ENCODE measurements around the gene ATP6V1B1. TPM values are rescaled to one million over a fixed set of nuclear protein-coding genes. Genes with fewer than 3 reads are reported as not detected.

The ATP6V1B1 gene
- total and polyA plus RNA-seq, 2 of the 4 experiments (the other 2 are of a cell fraction), result 1.3 TPM; not detected in 1

GRCh38 chr2:70958759-70959158, 23.1 kb downstream of the ATP6V1B1 start:
- H2AFZ ChIP-seq (replicated peaks; ENCODE audit: low read length, poor library complexity), result no peak overlapping the region
- H3K23ac ChIP-seq (ENCODE audit: low read depth, low read length), result no peak overlapping the region
- intact Hi-C loops (cut with micrococcal nuclease) (no loop called here), dilution Hi-C loops (cut with HindIII; ENCODE audit: low sequenced_read_pairs, unreplicated experiment) (no loop called here), in situ Hi-C loops (cut with MboI; ENCODE audit: low sequenced_read_pairs) (no loop called here)
- H3K4me2 ChIP-seq (ENCODE audit: low read depth, low read length), result no peak overlapping the region
- H4K8ac ChIP-seq (ENCODE audit: low read depth in 2 of 2, low read length in 2 of 2), result no peak overlapping the region
- H2BK5ac ChIP-seq (ENCODE audit: low read depth, low read length, poor library complexity, severe bottlenecking), result no peak overlapping the region
- H3K9me1 ChIP-seq (ENCODE audit: insufficient read depth, low read length), result no peaks in the 10 kb centered on the region
- H2BK20ac ChIP-seq (ENCODE audit: low read depth, low read length), result no peak overlapping the region
- no peaks in the 10 kb centered on the region for H3K79me1 ChIP-seq (ENCODE audit: low read depth in 1 of 2, low read length in 2 of 2)
- H2AK5ac ChIP-seq (ENCODE audit: low read depth, low read length), result no peak overlapping the region
- no peaks in the 10 kb centered on the region for H3K36me3 ChIP-seq (ENCODE audit: control insufficient read depth, insufficient read depth, low read length)
- H2BK15ac ChIP-seq (ENCODE audit: low read depth, low read length), result no peak overlapping the region
- peaks cover 7% of the 10 kb centered on the region for H3K27me3 ChIP-seq (ENCODE audit: control insufficient read depth, insufficient read depth, low read length)
- no peak for ATAC-seq (ENCODE audit: low read depth)
- no peak overlapping the region for H3K9ac ChIP-seq (ENCODE audit: low read depth, low read length)
- TF ChIP-seq RAD21 (IDR thresholded peaks at IDR 0.05; ENCODE audit: low read length), result no peak
- TF ChIP-seq RFX5 (IDR thresholded peaks at IDR 0.05; ENCODE audit: low read depth, low read length), result no peak
- TF ChIP-seq POLR2A (IDR thresholded peaks at IDR 0.05; ENCODE audit: low read depth, low read length), result no peak
- no peak for TF ChIP-seq ELK1 (IDR thresholded peaks at IDR 0.05; ENCODE audit: borderline replicate concordance, low read depth, low read length)
- TF ChIP-seq MXI1 (IDR thresholded peaks at IDR 0.05; ENCODE audit: borderline replicate concordance, low read depth, low read length), result no peak
- no peak for TF ChIP-seq USF2 (IDR thresholded peaks at IDR 0.05; ENCODE audit: low read depth, low read length)
- H4K91ac ChIP-seq (ENCODE audit: insufficient read depth, low read depth, low read length), result no peak overlapping the region
- no peak for DNase-seq
- no peak overlapping the region for H3K18ac ChIP-seq (ENCODE audit: low read depth, low read length)
- no peak overlapping the region for H3K4me3 ChIP-seq (ENCODE audit: insufficient read depth, low read depth, low read length)
- H3K27ac ChIP-seq (ENCODE audit: insufficient read depth, low read length), result no peak overlapping the region
- no peaks in the 10 kb centered on the region for H3K9me3 ChIP-seq (ENCODE audit: control insufficient read depth, insufficient read depth, low read length)
- H3K14ac ChIP-seq (replicated peaks; ENCODE audit: low read depth, low read length), result no peak overlapping the region
- no peaks in the 10 kb centered on the region for H3K4me1 ChIP-seq (ENCODE audit: control insufficient read depth, insufficient read depth, low read length)
- H2AK9ac ChIP-seq (replicated peaks; ENCODE audit: low read depth, low read length, poor library complexity), result no peak overlapping the region
- H2BK120ac ChIP-seq (ENCODE audit: low read depth, low read length), result no peak overlapping the region
- H3K56ac ChIP-seq (ENCODE audit: extremely low read depth, insufficient read depth, low read length), result no peak overlapping the region
- WGBS, 2 experiments (ENCODE audit: extremely low coverage in 2 of 2, insufficient read length in 1 of 2), result no CpG with 5 or more reads among the region's 6 CpGs
- H4K5ac ChIP-seq (ENCODE audit: low read depth, low read length), result no peak overlapping the region
- H3K4ac ChIP-seq (ENCODE audit: low read depth, low read length), result no peak overlapping the region
- H4K20me1 ChIP-seq (ENCODE audit: insufficient read depth, low read length), result no peaks in the 10 kb centered on the region; the same call in 1 of the 2 replicates
- no TSS peak for BruUV-seq (replicated peaks)
- POLR2A ChIA-PET (ENCODE audit: unreplicated experiment), result no interaction called here
- CTCF ChIA-PET, result interaction anchor here (2.3 kb wide), 1 partner anchor 10 kb away, joined by 7 read pairs; no protein-coding TSS in a partner anchor

All from IMR-90 (cell line).